HEK293T (cell line): ENCODE results near the gene TMEM184B.

Experiments
- BHLHE40 ChIP-seq: fragments of 450-650 bp; IDR thresholded peaks from 2 replicates; pipeline ENCODE4 v1.6.1; 2016; ENCODE audit warnings: mild to moderate bottlenecking, moderate library complexity, borderline replicate concordance
- CTBP1 ChIP-seq: fragments of 450-650 bp; IDR thresholded peaks from 2 replicates; pipeline ENCODE4 v1.6.1; 2016; ENCODE audit warnings: borderline replicate concordance
- FOXA1 ChIP-seq: fragments of 450-650 bp; IDR thresholded peaks from 2 replicates; pipeline ENCODE4 v1.6.1; 2016; ENCODE audit warnings: mild to moderate bottlenecking
- FOXK2 ChIP-seq: fragments of 450-650 bp; IDR thresholded peaks from 2 replicates; pipeline ENCODE4 v1.6.1; 2016; ENCODE audit warnings: mild to moderate bottlenecking
- FOXM1 ChIP-seq: fragments of 450-650 bp; IDR thresholded peaks from 2 replicates; pipeline ENCODE4 v1.6.1; 2017; ENCODE audit warnings: mild to moderate bottlenecking, borderline replicate concordance
- HDGF ChIP-seq: fragments of 450-650 bp; IDR thresholded peaks from 2 replicates; pipeline ENCODE4 v1.6.1; 2017; ENCODE audit warnings: antibody characterized with exemption, borderline replicate concordance
- L3MBTL2 ChIP-seq: fragments of 450-650 bp; conservative IDR thresholded peaks from 2 replicates; pipeline ENCODE4 v1.6.1; 2016; ENCODE audit warnings: mild to moderate bottlenecking
- LEF1 ChIP-seq: fragments of 450-650 bp; IDR thresholded peaks from 2 replicates; pipeline ENCODE4 v1.6.1; 2017; ENCODE audit warnings: mild to moderate bottlenecking, borderline replicate concordance
- SP1 ChIP-seq: fragments of 450-650 bp; IDR thresholded peaks from 2 replicates; pipeline ENCODE4 v1.6.1; 2017
- SUZ12 ChIP-seq: fragments of 450-650 bp; IDR thresholded peaks from 2 replicates; pipeline ENCODE4 v1.6.1; 2016; ENCODE audit warnings: mild to moderate bottlenecking
- TARDBP ChIP-seq: fragments of 450-650 bp; IDR thresholded peaks from 2 replicates; pipeline ENCODE4 v1.6.1; 2016
- ZNF384 ChIP-seq: fragments of 450-650 bp; IDR thresholded peaks from 2 replicates; pipeline ENCODE4 v1.6.1; 2016

- no peak for TF ChIP-seq FOXK2
- no peak for TF ChIP-seq ZNF384
- no peak for TF ChIP-seq BHLHE40
- no peak for TF ChIP-seq HDGF
- no peak for TF ChIP-seq FOXM1
- TF ChIP-seq TARDBP: no peak
- TF ChIP-seq SUZ12: no peak
- no peak for TF ChIP-seq SP1
- TF ChIP-seq CTBP1: no peak
- no peak for TF ChIP-seq L3MBTL2
- no peak for TF ChIP-seq LEF1
- TF ChIP-seq FOXA1: no peak
Measured at GRCh38 chr22:38213319-38213989, 59.4 kb downstream of the TMEM184B start.
